Fibroblast of the aortic adventitia (primary cell): ENCODE results near the gene RTN4R. TPM values are rescaled to one million over a fixed set of nuclear protein-coding genes. Genes with fewer than 3 reads are reported as not detected.

Source experiments
- DNase-seq: peaks from one replicate; pipeline ENCODE4 v3.0.0-alpha.2; 2010; ENCODE audit warnings: low read depth
- H3K4me3 ChIP-seq: 2 replicates; pipeline ENCODE4 v1.5.1; 2011; ENCODE audit warnings: low read depth, mild to moderate bottlenecking, control low read depth, low read length, moderate library complexity
- CTCF ChIP-seq: IDR thresholded peaks from 2 replicates; pipeline ENCODE4 v1.5.1; 2011; ENCODE audit warnings: mild to moderate bottlenecking, low read length, control low read depth, inconsistent platforms; ENCODE audit not compliant: insufficient read depth
- total RNA-seq: library from RNA; depleted of rRNA; stranded (reverse); fragments of >200 nt; gene quantifications from 2 replicates; pipeline ENCODE4 v1.2.3, GENCODE V29; 2012; ENCODE audit warnings: low replicate concordance

Gene RTN4R
- total RNA-seq, 1 donor: 0.09 TPM

- TF ChIP-seq CTCF: no peak
Measured at GRCh38 chr22:20199413-20199842, 68.7 kb downstream of the RTN4R start.

GRCh38 chr22:20198557-20199319 lies 69.4 kb downstream of the RTN4R start:
- no peak for DNase-seq
- H3K4me3 ChIP-seq: no peak overlapping the region
- TF ChIP-seq CTCF: no peak

More at GRCh38 chr22:20199413-20199842, 68.7 kb downstream of the RTN4R start:
- DNase-seq: no peak
- no peak overlapping the region for H3K4me3 ChIP-seq

- no peak for DNase-seq
- H3K4me3 ChIP-seq: no peak overlapping the region
- no peak for TF ChIP-seq CTCF
Measured at GRCh38 chr22:20197407-20198030, 70.6 kb downstream of the RTN4R start.

- no peak for DNase-seq
- TF ChIP-seq CTCF: no peak
- no peak overlapping the region for H3K4me3 ChIP-seq
Measured at GRCh38 chr22:20196094-20196842, 71.8 kb downstream of the RTN4R start.

GRCh38 chr22:20194681-20195593 lies 73.2 kb downstream of the RTN4R start:
- no peak for DNase-seq

More at GRCh38 chr22:20194681-20195593, 73.2 kb downstream of the RTN4R start:
- no peak overlapping the region for H3K4me3 ChIP-seq
- TF ChIP-seq CTCF: no peak
